ENCODE results near the gene COL4A2. TPM values are rescaled to one million over a fixed set of nuclear protein-coding genes. Genes with fewer than 3 reads are reported as not detected.

COL4A2 gene
- total and polyA plus RNA-seq, 2 donors (not counting 1 experiment from before 2014, with no cell fraction given) = 0.17 TPM; not detected in 1

DNA sequence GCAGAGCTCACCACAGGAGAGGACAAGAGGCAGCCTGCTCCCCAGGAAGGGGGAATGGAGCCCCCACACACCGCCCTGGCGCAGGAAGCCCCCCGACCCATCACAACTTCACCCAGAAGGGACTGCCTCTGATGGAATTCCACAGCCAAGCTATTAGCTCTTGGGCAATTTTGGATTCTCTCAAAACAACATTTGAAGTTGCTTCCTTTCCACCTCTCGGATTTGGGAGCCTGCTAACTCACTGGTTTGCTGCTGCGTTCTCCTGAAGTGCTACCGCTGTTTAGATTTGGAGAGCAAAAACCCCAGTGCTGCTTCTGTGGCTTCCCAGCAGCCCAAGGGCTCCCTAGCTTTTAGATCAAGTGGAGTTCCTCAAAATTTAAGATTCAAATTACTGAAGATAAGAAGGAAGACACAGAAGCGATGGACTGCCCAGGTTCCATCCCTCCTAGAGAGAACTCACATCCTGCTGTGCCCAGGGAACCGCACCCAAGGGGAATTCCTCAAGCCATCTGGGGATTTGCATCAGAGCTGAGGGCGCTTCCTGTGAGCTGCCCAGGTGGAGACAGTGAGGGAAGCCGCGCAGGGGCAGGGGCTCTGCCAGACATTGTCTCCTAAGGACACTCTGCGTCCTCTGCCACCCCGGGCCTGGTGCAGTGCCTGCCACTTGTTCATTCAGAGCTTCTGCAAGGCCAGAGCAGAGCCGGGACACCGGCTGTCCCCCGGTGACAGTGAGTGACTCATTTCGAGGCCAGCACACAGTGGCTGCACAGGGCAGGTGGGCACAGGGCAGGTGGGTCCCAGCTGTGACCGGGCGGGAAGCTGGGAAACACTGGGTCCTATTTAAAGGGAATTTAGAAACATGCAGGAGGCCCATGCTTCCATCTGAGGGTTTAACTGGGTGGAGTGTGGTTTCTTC is 45.7 kb upstream of the COL4A2 start:
- no peaks in the 10 kb centered on the region for H4K20me1 ChIP-seq (ENCODE audit: control insufficient read depth, insufficient read depth, low read length, poor library complexity, severe bottlenecking)
- WGBS (ENCODE audit: insufficient coverage) = 78% methylated on average over 19 of the region's 19 CpGs
- H3K4me3 ChIP-seq (ENCODE audit: control extremely low read depth in 1 of 5, extremely low read depth in 1 of 5, insufficient read depth in 1 of 5, low read depth in 2 of 5, low read length in 4 of 5) = no peak overlapping the region
- DNase-seq (no peak), ATAC-seq (ENCODE audit: low read depth) (no peak)
- no peak for TF ChIP-seq EZH2 (IDR thresholded peaks at IDR 0.05; ENCODE audit: borderline replicate concordance, insufficient read depth, low read depth, low read length, poor library complexity, severe bottlenecking)
- TF ChIP-seq, protein P1, sequence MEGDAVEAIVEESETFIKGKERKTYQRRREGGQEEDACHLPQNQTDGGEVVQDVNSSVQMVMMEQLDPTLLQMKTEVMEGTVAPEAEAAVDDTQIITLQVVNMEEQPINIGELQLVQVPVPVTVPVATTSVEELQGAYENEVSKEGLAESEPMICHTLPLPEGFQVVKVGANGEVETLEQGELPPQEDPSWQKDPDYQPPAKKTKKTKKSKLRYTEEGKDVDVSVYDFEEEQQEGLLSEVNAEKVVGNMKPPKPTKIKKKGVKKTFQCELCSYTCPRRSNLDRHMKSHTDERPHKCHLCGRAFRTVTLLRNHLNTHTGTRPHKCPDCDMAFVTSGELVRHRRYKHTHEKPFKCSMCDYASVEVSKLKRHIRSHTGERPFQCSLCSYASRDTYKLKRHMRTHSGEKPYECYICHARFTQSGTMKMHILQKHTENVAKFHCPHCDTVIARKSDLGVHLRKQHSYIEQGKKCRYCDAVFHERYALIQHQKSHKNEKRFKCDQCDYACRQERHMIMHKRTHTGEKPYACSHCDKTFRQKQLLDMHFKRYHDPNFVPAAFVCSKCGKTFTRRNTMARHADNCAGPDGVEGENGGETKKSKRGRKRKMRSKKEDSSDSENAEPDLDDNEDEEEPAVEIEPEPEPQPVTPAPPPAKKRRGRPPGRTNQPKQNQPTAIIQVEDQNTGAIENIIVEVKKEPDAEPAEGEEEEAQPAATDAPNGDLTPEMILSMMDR (IDR thresholded peaks at IDR 0.05) = no peak
- H3K9ac ChIP-seq (ENCODE audit: low read length) = no peak overlapping the region
- peaks cover 17% of the 10 kb centered on the region for H3K27me3 Mint-ChIP-seq
- H3K27ac Mint-ChIP-seq = no peak overlapping the region
- ChIA-PET POLR2A (no interaction called here), CTCF (interaction anchor here (0.6 kb wide), 1 partner anchor 18 kb away, joined by 3 read pairs; no protein-coding TSS in a partner anchor)
- no peaks in the 10 kb centered on the region for H3K9me3 Mint-ChIP-seq (ENCODE audit: insufficient read depth)
- H3K27ac ChIP-seq (ENCODE audit: low read length in 2 of 2) = no peak overlapping the region
- no peak overlapping the region for H3K4me2 ChIP-seq (replicated peaks; ENCODE audit: low read depth, low read length, poor library complexity, severe bottlenecking)
- peaks cover 0 to 2% (median 0%) of the 10 kb centered on the region in 4 experiments for H3K27me3 ChIP-seq (replicated peaks in 1 of 4; ENCODE audit: control extremely low read depth in 1 of 4, control insufficient read depth in 3 of 4, insufficient read depth in 4 of 4, low read length in 3 of 4)
- H3K4me3 Mint-ChIP-seq = no peak overlapping the region
- no peak overlapping the region for H2AFZ ChIP-seq (ENCODE audit: insufficient read depth, low read depth, low read length, poor library complexity, severe bottlenecking)
- no peaks in the 10 kb centered on the region for H3K79me2 ChIP-seq (ENCODE audit: control insufficient read depth, insufficient read depth, low read length)
- H3K4me1 Mint-ChIP-seq = no peaks in the 10 kb centered on the region
- intact Hi-C loops (cut with micrococcal nuclease) = no loop called here
- peaks cover 0 to 3% (median 0%) of the 10 kb centered on the region in 3 donors for H3K9me3 ChIP-seq (ENCODE audit: control extremely low read depth in 1 of 3, control insufficient read depth in 2 of 3, insufficient read depth in 1 of 3, low read length in 2 of 3)
- H3K36me3 ChIP-seq (replicated peaks in 1 of 2; ENCODE audit: control extremely low read depth in 1 of 2, control insufficient read depth in 1 of 2, extremely low read depth in 1 of 2, insufficient read depth in 2 of 2, low read length in 1 of 2) = no peaks in the 10 kb centered on the region
- H3K4me1 ChIP-seq (ENCODE audit: control insufficient read depth in 2 of 2, insufficient read depth in 2 of 2, low read length in 2 of 2) = no peaks in the 10 kb centered on the region

DNA sequence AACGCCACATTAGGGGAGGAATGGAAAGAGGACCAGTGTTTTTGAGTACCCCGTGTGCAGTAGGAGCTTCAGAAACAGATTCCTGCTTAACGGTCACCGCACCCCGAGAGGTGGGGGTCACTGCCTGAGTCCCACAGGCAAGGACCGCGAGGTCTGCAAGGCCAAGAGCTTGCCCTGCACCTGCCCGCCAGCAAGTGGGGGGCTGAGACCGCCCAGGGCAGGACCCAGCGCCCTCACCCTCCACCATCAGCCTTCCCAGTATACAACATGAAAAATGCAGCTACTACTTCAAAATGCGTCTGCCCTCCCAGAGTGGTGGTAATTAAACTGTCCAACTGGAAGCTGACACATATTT is 45.0 kb upstream of the COL4A2 start:
- 86% methylated on average over 9 of the region's 11 CpGs for WGBS (ENCODE audit: insufficient coverage)
- DNase-seq (no peak), ATAC-seq (ENCODE audit: low read depth) (no peak)
- Histone ChIP-seq H4K20me1 (ENCODE audit: control insufficient read depth, insufficient read depth, low read length, poor library complexity, severe bottlenecking) (no peaks in the 10 kb centered on the region), H3K9ac (ENCODE audit: low read length) (no peak overlapping the region), H3K4me2 (replicated peaks; ENCODE audit: low read depth, low read length, poor library complexity, severe bottlenecking) (no peak overlapping the region), H2AFZ (ENCODE audit: insufficient read depth, low read depth, low read length, poor library complexity, severe bottlenecking) (no peak overlapping the region), H3K4me3 (ENCODE audit: control extremely low read depth in 1 of 5, extremely low read depth in 1 of 5, insufficient read depth in 1 of 5, low read depth in 2 of 5, low read length in 4 of 5) (no peak overlapping the region), H3K79me2 (ENCODE audit: control insufficient read depth, insufficient read depth, low read length) (no peaks in the 10 kb centered on the region), H3K9me3 (ENCODE audit: control extremely low read depth in 1 of 3, control insufficient read depth in 2 of 3, insufficient read depth in 1 of 3, low read length in 2 of 3) (peaks cover 0 to 3% (median 0%) of the 10 kb centered on the region in 3 donors), H3K36me3 (replicated peaks in 1 of 2; ENCODE audit: control extremely low read depth in 1 of 2, control insufficient read depth in 1 of 2, extremely low read depth in 1 of 2, insufficient read depth in 2 of 2, low read length in 1 of 2) (no peaks in the 10 kb centered on the region), H3K27me3 (replicated peaks in 1 of 4; ENCODE audit: control extremely low read depth in 1 of 4, control insufficient read depth in 3 of 4, insufficient read depth in 4 of 4, low read length in 3 of 4) (peaks cover 0 to 2% (median 0%) of the 10 kb centered on the region in 4 experiments), H3K4me1 (ENCODE audit: control insufficient read depth in 2 of 2, insufficient read depth in 2 of 2, low read length in 2 of 2) (no peaks in the 10 kb centered on the region), H3K27ac (ENCODE audit: low read length in 2 of 2) (no peak overlapping the region)
- no peaks in the 10 kb centered on the region for H3K9me3 Mint-ChIP-seq (ENCODE audit: insufficient read depth)
- no peaks in the 10 kb centered on the region for H3K4me1 Mint-ChIP-seq
- POLR2A ChIA-PET = no interaction called here
- intact Hi-C loops (cut with micrococcal nuclease) = no loop called here
- H3K4me3 Mint-ChIP-seq = no peak overlapping the region
- CTCF ChIA-PET = interaction anchor here (0.6 kb wide), 1 partner anchor 19 kb away, joined by 3 read pairs; no protein-coding TSS in a partner anchor
- TF ChIP-seq, protein P1 (IDR thresholded peaks at IDR 0.05) = no peak
- TF ChIP-seq EZH2 (IDR thresholded peaks at IDR 0.05; ENCODE audit: borderline replicate concordance, insufficient read depth, low read depth, low read length, poor library complexity, severe bottlenecking) = no peak
- H3K27ac Mint-ChIP-seq = no peak overlapping the region
- peaks cover 16% of the 10 kb centered on the region for H3K27me3 Mint-ChIP-seq

Data from B cell (primary cell).